NCI-H2107 (cell line): ENCODE results near the gene TDRD1.
A peak's percentile ranks its signal among the peaks of the same experiment; 100 is the strongest.

Source experiments
- DNase-seq: peaks from one replicate; lab custom pipeline; 2025; lab: John Stamatoyannopoulos, UW

TDRD1 gene

GRCh38 chr10:114266521-114266920, 87.4 kb downstream of the TDRD1 start:
- peak; percentile 2 for DNase-seq

GRCh38 chr10:114271075-114271778, 92.1 kb downstream of the TDRD1 start:
- no peak for DNase-seq

GRCh38 chr10:114271779-114272167, 92.6 kb downstream of the TDRD1 start:
- DNase-seq = no peak

GRCh38 chr10:114272696-114273095, 93.5 kb downstream of the TDRD1 start:
- DNase-seq = no peak

GRCh38 chr10:114273910-114274309, 94.8 kb downstream of the TDRD1 start:
- no peak for DNase-seq

GRCh38 chr10:114274616-114275453, 95.7 kb downstream of the TDRD1 start:
- DNase-seq = no peak

- DNase-seq = no peak
Observed at GRCh38 chr10:114276066-114276465, 96.9 kb downstream of the TDRD1 start.

- DNase-seq = no peak
Observed at GRCh38 chr10:114276671-114277070, 97.5 kb downstream of the TDRD1 start.

- DNase-seq = no peak
Observed at GRCh38 chr10:114278140-114278883, 99.2 kb downstream of the TDRD1 start.

- DNase-seq = no peak
Observed at GRCh38 chr10:114278884-114279191, 99.7 kb downstream of the TDRD1 start.

- no peak for DNase-seq
Observed at GRCh38 chr10:114279289-114279688, 100.1 kb downstream of the TDRD1 start.

- DNase-seq = no peak
Observed at GRCh38 chr10:114279901-114280644, 100.9 kb downstream of the TDRD1 start.

- no peak for DNase-seq
Observed at GRCh38 chr10:114281006-114281405, 101.9 kb downstream of the TDRD1 start.

GRCh38 chr10:114281461-114281860, 102.3 kb downstream of the TDRD1 start:
- DNase-seq = no peak
